K562 (cell line): ENCODE measurements around the gene NXF1. TPM values are rescaled to one million over a fixed set of nuclear protein-coding genes. Genes with fewer than 3 reads are reported as not detected.
A peak's percentile ranks its signal among the peaks of the same experiment; 100 is the strongest.

ENCODE experiments used
- ARID3B ChIP-seq: fragments of 250-450 bp; sonication (Bioruptor Pico); IDR thresholded peaks from 2 replicates; pipeline ENCODE4 v1.4.0; 2020; ENCODE audit warnings: borderline replicate concordance
- CC2D1A ChIP-seq: fragments of 450-650 bp; IDR thresholded peaks from 2 replicates; pipeline ENCODE4 v1.6.1; 2017; ENCODE audit warnings: mild to moderate bottlenecking
- CHD2 ChIP-seq: IDR thresholded peaks from 2 replicates; pipeline ENCODE4 v1.6.1; 2011; ENCODE audit warnings: low read depth, low read length
- COPS2 ChIP-seq: fragments of 450-650 bp; conservative IDR thresholded peaks from 2 replicates; pipeline ENCODE4 v1.6.1; 2016; ENCODE audit warnings: mild to moderate bottlenecking, moderate library complexity
- GABPB1 ChIP-seq: sonication (generic); formaldehyde crosslinking; IDR thresholded peaks from 2 replicates; pipeline ENCODE4 v1.8.0; 2022; ENCODE audit warnings: mild to moderate bottlenecking, missing genetic modification reagents
- HDAC3 ChIP-seq: fragments of 450-650 bp; IDR thresholded peaks from 2 replicates; pipeline ENCODE4 v1.6.1; 2018; ENCODE audit warnings: borderline replicate concordance, mild to moderate bottlenecking, moderate library complexity; ENCODE audit not compliant: partially characterized antibody
- MAFF ChIP-seq: IDR thresholded peaks from 2 replicates; pipeline ENCODE4 v1.6.1; 2012; ENCODE audit warnings: low read length, improper control_type of control experiment
- RERE ChIP-seq: sonication (generic); formaldehyde crosslinking; IDR thresholded peaks from 2 replicates; pipeline ENCODE4 v1.8.0; 2023; ENCODE audit warnings: missing genetic modification reagents, mild to moderate bottlenecking, borderline replicate concordance
- RFX1 ChIP-seq: fragments of 450-650 bp; IDR thresholded peaks from 2 replicates; pipeline ENCODE4 v1.6.1; 2016; ENCODE audit warnings: mild to moderate bottlenecking, moderate library complexity
- SIRT6 ChIP-seq: IDR thresholded peaks from one replicate; pipeline ENCODE4 v1.6.1; 2012; ENCODE audit warnings: low read depth, mild to moderate bottlenecking, control low read depth, inconsistent platforms, low read length, moderate library complexity
- polyA plus RNA-seq, 8 experiments: library from polyadenylated mRNA; depleted of rRNA in 4 of 8; stranded (reverse) in 5 of 8; unstranded in 3 of 8; fragments of >200 nt; fragmentation: Nextera tagmentation in 2 of 8; fragmentation: Illumina TruSeq in 1 of 8; extraction: Ambion mirVana in 2 of 8; extraction: Trizol in 1 of 8; gene quantifications; 2 replicates each; pipeline versions ENCODE4 v1.2.1 to v1.2.3, GENCODE V29; 2011 to 2014; ENCODE audit warnings: inconsistent platforms in 1 of 8, missing spikeins in 1 of 8
- total RNA-seq, 7 experiments: library from RNA; depleted of rRNA in 6 of 7; stranded (reverse); fragments of >200 nt in 6 of 7; fragmentation: Illumina TruSeq in 2 of 7; extraction: Trizol in 2 of 7; gene quantifications; 2 replicates each; pipeline versions ENCODE4 v1.2.1 to v1.2.3, GENCODE V29; 2011 to 2021; ENCODE audit warnings: low replicate concordance in 1 of 7
- TF ChIP-seq, protein P1 (sequence below), 2 experiments: fragments of 450-650 bp; IDR thresholded peaks; 2 replicates each; pipeline ENCODE4 v1.6.1; 2016; ENCODE audit warnings: mild to moderate bottlenecking in 2 of 2, borderline replicate concordance in 1 of 2, low read depth in 1 of 2, moderate library complexity in 1 of 2

Gene NXF1
- total and polyA plus RNA-seq, 9 of the 15 experiments (the other 6 are each of a cell fraction or from before 2014, with no cell fraction given), result 18.1 to 98.3 (median 35.8) TPM

- TF ChIP-seq, protein P1, sequence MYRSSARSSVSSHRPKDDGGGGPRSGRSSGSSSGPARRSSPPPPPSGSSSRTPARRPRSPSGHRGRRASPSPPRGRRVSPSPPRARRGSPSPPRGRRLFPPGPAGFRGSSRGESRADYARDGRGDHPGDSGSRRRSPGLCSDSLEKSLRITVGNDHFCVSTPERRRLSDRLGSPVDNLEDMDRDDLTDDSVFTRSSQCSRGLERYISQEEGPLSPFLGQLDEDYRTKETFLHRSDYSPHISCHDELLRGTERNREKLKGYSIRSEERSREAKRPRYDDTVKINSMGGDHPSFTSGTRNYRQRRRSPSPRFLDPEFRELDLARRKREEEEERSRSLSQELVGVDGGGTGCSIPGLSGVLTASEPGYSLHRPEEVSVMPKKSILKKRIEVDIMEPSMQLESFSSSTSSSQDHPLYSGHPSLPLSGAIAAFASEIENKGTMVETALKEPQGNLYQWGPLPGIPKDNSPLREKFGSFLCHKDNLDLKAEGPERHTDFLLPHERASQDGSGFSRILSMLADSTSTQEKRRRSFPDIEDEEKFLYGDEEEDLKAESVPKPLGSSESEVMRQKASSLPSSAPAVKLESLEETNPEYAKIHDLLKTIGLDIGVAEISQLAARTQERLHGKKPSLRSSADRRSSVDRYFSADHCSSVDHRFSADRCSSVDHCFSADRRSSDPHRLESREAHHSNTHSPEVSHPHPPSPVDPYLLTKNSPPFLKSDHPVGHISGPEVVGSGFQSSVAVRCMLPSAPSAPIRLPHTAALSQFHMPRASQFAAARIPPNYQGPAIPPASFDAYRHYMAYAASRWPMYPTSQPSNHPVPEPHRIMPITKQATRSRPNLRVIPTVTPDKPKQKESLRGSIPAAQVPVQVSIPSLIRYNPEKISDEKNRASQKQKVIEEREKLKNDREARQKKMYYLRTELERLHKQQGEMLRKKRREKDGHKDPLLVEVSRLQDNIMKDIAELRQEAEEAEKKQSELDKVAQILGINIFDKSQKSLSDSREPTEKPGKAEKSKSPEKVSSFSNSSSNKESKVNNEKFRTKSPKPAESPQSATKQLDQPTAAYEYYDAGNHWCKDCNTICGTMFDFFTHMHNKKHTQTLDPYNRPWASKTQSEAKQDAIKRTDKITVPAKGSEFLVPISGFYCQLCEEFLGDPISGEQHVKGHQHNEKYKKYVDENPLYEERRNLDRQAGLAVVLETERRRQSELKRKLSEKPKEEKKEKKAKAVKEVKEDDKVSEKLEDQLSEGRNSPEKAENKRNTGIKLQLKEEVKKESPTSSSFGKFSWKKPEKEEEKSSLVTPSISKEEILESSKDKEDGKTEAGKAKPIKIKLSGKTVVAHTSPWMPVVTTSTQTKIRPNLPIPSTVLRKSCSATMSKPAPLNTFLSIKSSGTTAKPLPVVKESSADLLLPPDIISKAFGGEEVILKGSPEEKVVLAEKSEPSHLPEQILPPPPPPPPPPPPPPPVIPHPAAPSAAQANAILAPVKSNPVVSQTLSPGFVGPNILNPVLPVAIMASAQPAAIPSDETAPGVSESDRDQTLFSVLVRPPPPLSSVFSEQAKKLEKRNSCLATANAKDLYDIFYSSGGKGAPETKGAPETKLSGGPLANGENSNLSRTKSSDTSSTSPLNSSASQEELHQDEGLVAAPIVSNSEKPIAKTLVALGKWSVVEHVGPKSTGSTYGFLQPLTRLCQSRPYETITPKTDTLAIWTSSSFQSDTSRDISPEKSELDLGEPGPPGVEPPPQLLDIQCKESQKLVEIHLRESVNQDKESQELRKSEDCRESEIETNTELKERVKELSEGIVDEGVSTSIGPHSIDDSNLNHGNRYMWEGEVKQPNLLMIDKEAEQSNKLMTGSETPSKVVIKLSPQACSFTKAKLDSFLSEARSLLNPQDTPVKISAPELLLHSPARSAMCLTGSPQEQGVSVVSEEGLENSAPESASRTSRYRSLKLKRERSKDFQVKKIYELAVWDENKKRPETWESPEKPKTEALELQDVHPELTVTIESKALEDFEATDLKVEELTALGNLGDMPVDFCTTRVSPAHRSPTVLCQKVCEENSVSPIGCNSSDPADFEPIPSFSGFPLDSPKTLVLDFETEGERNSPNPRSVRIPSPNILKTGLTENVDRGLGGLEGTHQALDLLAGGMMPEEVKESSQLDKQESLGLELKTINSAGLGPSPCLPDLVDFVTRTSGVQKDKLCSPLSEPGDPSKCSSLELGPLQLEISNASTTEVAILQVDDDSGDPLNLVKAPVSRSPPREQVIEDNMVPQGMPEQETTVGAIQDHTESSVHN (IDR thresholded peaks at IDR 0.05; ENCODE audit: borderline replicate concordance in 1 of 2, low read depth in 1 of 2), result no peak
- TF ChIP-seq GABPB1 (peak; percentile 74), ARID3B (no peak), CHD2 (peak; percentile 25; the same call in 1 of the 2 replicates), SIRT6 (no peak), RERE (CRISPR knock-in tag) (no peak), COPS2 (no peak), MAFF (no peak), HDAC3 (no peak), CC2D1A (no peak), RFX1 (no peak)
These were observed 33.9 kb downstream of the NXF1 start, which contains the start of gene TAF6L (continued) for GRCh38 chr11:62771144-62772021.
